Heart left ventricle (tissue), 11 donors: ENCODE measurements around the gene GSDME. TPM values are rescaled to one million over a fixed set of nuclear protein-coding genes. Genes with fewer than 3 reads are reported as not detected.

Experiments used
- polyA plus RNA-seq, 2 donors: library from polyadenylated mRNA; stranded (reverse); fragments of 200-250 nt; gene quantifications; one replicate each; pipeline ENCODE4 v1.2.3, GENCODE V29; 2013
- total RNA-seq, 9 donors: library from RNA; depleted of rRNA in 2 of 9; stranded (reverse); fragments of >200 nt in 2 of 9; fragmentation: NEBNext Ultra II Directional in 3 of 9; extraction: Animal tissue kit (Norgen Biotek cat#: 25700) in 3 of 9; gene quantifications; one replicate each; pipeline versions ENCODE4 v1.1.0 to v1.2.4, GENCODE V29; 2016 to 2023
- donor health status: ischemic (EF 13 %, LVEDD 7.1; RV severe dilation, severe dysfunction).
- donor health status: healthy with polysubstance abuse.
- donor health status: DM: no; HTN: yes; CAD: no.
- donor health status: DM: no; HTN: no; CAD: no.
- donor health status: ischemic (EF 25% LVEDD 5.7; RV mildly dilated, moderate dysfunction).
- donor health status: healthy.
- donor health status: DM: yes; HTN: yes; CAD: no.
- donor health status: PGD.
- donor health status: nonischemic (EF 23%, LVEDD 6.1; RV moderate dilation, normal function).

Gene GSDME
- total and polyA plus RNA-seq, 11 donors, result 2.6 to 17.4 (median 4.9) TPM

Other genes with a start within 250 kb of the GSDME start
- gene PALS2, start 184.0 kb downstream of the GSDME start, total RNA-seq, result 10 to 100 TPM in 1 of 9 donors, 1 to 10 TPM in 8; 1.7 to 12.8 (median 5.6) TPM
- 1 to 10 TPM in 1 of 2 donors, under 1 TPM in 1; 0.46 to 3.0 TPM for gene PALS2, start 184.0 kb downstream of the GSDME start, polyA plus RNA-seq
- 10 to 100 TPM in 1 of 9 donors, 1 to 10 TPM in 8; 1.9 to 14.3 (median 5.0) TPM for gene OSBPL3, start 222.7 kb upstream of the GSDME start, total RNA-seq
- gene OSBPL3, start 222.7 kb upstream of the GSDME start, polyA plus RNA-seq, result 1 to 10 TPM; 1.5 to 2.2 TPM